Upper lobe of left lung (tissue), 6 donors: ENCODE data around the gene OGFRL1. TPM values are rescaled to one million over a fixed set of nuclear protein-coding genes. Genes with fewer than 3 reads are reported as not detected.
A peak's percentile ranks its signal among the peaks of the same experiment; 100 is the strongest.

Experiments used
- ATAC-seq, 2 donors: fragments of 200-7000 bp; cut with Tn5 transposase; one replicate each; pipeline ENCODE4 v1.9.1; 2022; ENCODE audit warnings: mild to moderate bottlenecking in 2 of 2, moderate library complexity in 2 of 2; ENCODE audit not compliant: low FRiP score in 2 of 2
- DNase-seq, 2 donors: peaks; one replicate each; pipeline ENCODE4 v3.0.0-alpha.2; 2019 to 2020
- H3K27ac ChIP-seq, 4 donors: fragments of 200-600 bp; sonication (generic); one replicate each; pipeline ENCODE4 v1.5.1; 2016 to 2019
- H3K27me3 ChIP-seq, 4 donors: fragments of 200-600 bp; sonication (generic); one replicate each; pipeline ENCODE4 v1.5.1; 2017 to 2019
- H3K36me3 ChIP-seq, 4 donors: fragments of 200-600 bp; sonication (generic); one replicate each; pipeline ENCODE4 v1.5.1; 2016 to 2019
- H3K4me1 ChIP-seq, 4 donors: fragments of 200-600 bp; sonication (generic); one replicate each; pipeline ENCODE4 v1.5.1; 2018 to 2019
- H3K4me3 ChIP-seq, 4 donors: fragments of 200-600 bp; sonication (generic); one replicate each; pipeline ENCODE4 v1.5.1; 2017 to 2019; ENCODE audit warnings: mild to moderate bottlenecking in 2 of 4, moderate library complexity in 1 of 4
- H3K9me3 ChIP-seq, 4 donors: fragments of 200-600 bp; sonication (generic); one replicate each; pipeline ENCODE4 v1.5.1; 2018 to 2019
- EP300 ChIP-seq, 4 donors: sonication (generic); formaldehyde crosslinking; IDR thresholded peaks; one replicate each; pipeline ENCODE4 v1.5.1; 2017; ENCODE audit warnings: antibody characterized with exemption in 4 of 4, control low read depth in 2 of 4
- POLR2A ChIP-seq, 4 donors: fragments of 450-650 bp; IDR thresholded peaks; one replicate each; pipeline ENCODE4 v1.5.1; 2016 to 2017; ENCODE audit warnings: antibody characterized with exemption in 4 of 4, mild to moderate bottlenecking in 2 of 4
- POLR2AphosphoS5 ChIP-seq, 2 donors: sonication (generic); formaldehyde crosslinking; IDR thresholded peaks; one replicate each; pipeline ENCODE4 v1.5.1; 2017; ENCODE audit warnings: antibody characterized with exemption in 2 of 2
- WGBS, 2 donors: methylation state at CpG; one replicate each; pipeline ENCODE4 v1.1.5; 2017 to 2018; 5-methylcytosine and 5-hydroxymethylcytosine counted together
- total RNA-seq, 6 donors: library from RNA; depleted of rRNA in 4 of 6; stranded (reverse); fragments of >200 nt in 4 of 6; gene quantifications; one replicate each; pipeline versions ENCODE4 v1.1.0 to v1.2.1, GENCODE V29; 2016 to 2021
- TF ChIP-seq, protein P1 (sequence below), 6 experiments: fragments of 450-650 bp in 4 of 6; fragments of 200-600 bp in 2 of 6; sonication (generic) in 2 of 6; IDR thresholded peaks; one replicate each; pipeline ENCODE4 v1.5.1; 2016 to 2019; ENCODE audit warnings: antibody characterized with exemption in 6 of 6
- donor health status: DM: no; HTN: no; CAD: no; lungs with moderate emphysema.
- donor health status: DM: no; HTN: yes; CAD: no; lungs with severe emphysema.

The OGFRL1 gene
- total RNA-seq, 6 donors from 2014 or later: 11.5 to 36.1 (median 22.0) TPM

DNA sequence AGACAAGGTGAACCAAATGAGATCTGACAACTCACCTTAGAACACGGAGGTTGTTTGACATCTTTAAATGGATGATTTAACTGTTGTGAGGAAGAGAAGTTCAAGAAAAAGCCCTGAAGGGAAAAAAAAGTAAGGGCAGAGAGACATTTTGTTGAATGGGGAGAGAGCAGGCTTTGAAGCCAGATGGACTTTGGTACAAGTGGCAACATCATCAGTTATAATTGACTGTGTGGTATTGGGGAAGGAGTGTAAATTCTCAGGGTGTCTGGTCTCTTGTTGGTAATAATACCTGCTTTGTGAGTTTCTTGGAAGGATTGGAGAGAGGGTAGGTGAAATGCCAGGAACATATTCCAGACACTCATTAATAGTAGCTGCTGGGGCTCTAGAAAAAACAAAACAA, 21.6 kb downstream of the OGFRL1 start:
- Histone ChIP-seq H3K36me3 (peaks cover 0 to 14% (median 0%) of the 10 kb centered on the region in 4 donors), H3K9me3 (no peaks in the 10 kb centered on the region), H3K4me1 (peaks cover 0 to 10% (median 3%) of the 10 kb centered on the region in 4 donors), H3K4me3 (no peak overlapping the region), H3K27me3 (no peaks in the 10 kb centered on the region), H3K27ac (no peak overlapping the region)
- WGBS, 2 donors: 78 to 79% methylated on average over 1 of the region's 1 CpG
- no peak for DNase-seq
- TF ChIP-seq EP300 (IDR thresholded peaks at IDR 0.05) (no peak), POLR2A (IDR thresholded peaks at IDR 0.05) (no peak), POLR2AphosphoS5 (IDR thresholded peaks at IDR 0.05) (no peak)
- TF ChIP-seq, protein P1, sequence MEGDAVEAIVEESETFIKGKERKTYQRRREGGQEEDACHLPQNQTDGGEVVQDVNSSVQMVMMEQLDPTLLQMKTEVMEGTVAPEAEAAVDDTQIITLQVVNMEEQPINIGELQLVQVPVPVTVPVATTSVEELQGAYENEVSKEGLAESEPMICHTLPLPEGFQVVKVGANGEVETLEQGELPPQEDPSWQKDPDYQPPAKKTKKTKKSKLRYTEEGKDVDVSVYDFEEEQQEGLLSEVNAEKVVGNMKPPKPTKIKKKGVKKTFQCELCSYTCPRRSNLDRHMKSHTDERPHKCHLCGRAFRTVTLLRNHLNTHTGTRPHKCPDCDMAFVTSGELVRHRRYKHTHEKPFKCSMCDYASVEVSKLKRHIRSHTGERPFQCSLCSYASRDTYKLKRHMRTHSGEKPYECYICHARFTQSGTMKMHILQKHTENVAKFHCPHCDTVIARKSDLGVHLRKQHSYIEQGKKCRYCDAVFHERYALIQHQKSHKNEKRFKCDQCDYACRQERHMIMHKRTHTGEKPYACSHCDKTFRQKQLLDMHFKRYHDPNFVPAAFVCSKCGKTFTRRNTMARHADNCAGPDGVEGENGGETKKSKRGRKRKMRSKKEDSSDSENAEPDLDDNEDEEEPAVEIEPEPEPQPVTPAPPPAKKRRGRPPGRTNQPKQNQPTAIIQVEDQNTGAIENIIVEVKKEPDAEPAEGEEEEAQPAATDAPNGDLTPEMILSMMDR (IDR thresholded peaks at IDR 0.05): no peak
- ATAC-seq: no peak

DNA sequence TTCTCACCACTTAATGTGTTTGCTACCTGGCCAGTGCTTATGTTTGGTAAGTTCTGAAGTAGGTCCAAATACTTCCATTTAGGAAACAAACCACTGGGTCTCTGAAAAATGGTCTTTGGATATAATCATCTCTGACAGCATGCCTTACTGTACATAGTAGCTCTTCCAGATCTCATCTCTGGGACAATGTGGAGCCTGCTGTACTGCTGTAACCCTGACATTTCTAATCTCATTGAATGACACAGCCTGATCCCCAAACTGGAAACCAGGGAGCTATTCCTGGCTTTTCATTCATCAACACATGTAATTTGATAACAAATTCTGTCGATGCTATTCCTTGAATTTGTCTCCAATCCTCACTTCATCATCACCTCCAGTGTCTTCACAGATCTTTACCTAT, 23.5 kb downstream of the OGFRL1 start:
- TF ChIP-seq POLR2AphosphoS5 (IDR thresholded peaks at IDR 0.05) (no peak), POLR2A (IDR thresholded peaks at IDR 0.05) (no peak), EP300 (IDR thresholded peaks at IDR 0.05) (no peak)
- TF ChIP-seq, protein P1 (IDR thresholded peaks at IDR 0.05): no peak
- H3K27me3 ChIP-seq: no peaks in the 10 kb centered on the region
- 50 to 67% methylated on average over 1 of the region's 1 CpG for WGBS, 2 donors

DNA sequence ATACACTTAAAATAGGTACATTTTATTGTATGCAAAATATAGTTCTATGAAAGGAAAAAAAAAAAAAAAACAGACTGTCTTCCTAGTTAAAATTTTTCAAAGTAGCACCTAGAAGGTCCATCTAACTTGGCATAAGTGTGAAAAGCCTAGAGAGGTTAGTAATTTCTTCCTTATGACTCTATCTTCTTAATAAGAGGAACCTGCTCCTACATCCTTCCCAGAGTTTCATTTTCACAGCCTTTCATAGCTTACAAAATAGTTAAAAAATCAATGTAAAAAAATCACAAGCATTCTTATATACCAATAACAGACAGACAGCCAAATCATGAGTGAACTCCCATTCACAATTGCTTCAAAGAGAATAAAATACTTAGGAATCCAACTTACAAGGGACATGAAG, 28.8 kb downstream of the OGFRL1 start:
- no peaks in the 10 kb centered on the region for H3K36me3 ChIP-seq
- no peak overlapping the region for H3K4me3 ChIP-seq
- no peaks in the 10 kb centered on the region for H3K9me3 ChIP-seq
- no peak for DNase-seq
- H3K27ac ChIP-seq: no peak overlapping the region
- TF ChIP-seq POLR2A (IDR thresholded peaks at IDR 0.05): no peak
- TF ChIP-seq, protein P1 (IDR thresholded peaks at IDR 0.05): no peak
- H3K27me3 ChIP-seq: no peaks in the 10 kb centered on the region
- no peak for ATAC-seq
- H3K4me1 ChIP-seq: peaks cover 5 to 18% (median 10%) of the 10 kb centered on the region in 4 donors

More for the DNA sequence above, 23.5 kb downstream of the OGFRL1 start:
- no peak overlapping the region for H3K27ac ChIP-seq
- ATAC-seq (no peak), DNase-seq (no peak)
- H3K36me3 ChIP-seq: peaks cover 0 to 9% (median 0%) of the 10 kb centered on the region in 4 donors
- peaks cover 0 to 10% (median 3%) of the 10 kb centered on the region in 4 donors for H3K4me1 ChIP-seq
- no peak overlapping the region for H3K4me3 ChIP-seq
- no peaks in the 10 kb centered on the region for H3K9me3 ChIP-seq

DNA sequence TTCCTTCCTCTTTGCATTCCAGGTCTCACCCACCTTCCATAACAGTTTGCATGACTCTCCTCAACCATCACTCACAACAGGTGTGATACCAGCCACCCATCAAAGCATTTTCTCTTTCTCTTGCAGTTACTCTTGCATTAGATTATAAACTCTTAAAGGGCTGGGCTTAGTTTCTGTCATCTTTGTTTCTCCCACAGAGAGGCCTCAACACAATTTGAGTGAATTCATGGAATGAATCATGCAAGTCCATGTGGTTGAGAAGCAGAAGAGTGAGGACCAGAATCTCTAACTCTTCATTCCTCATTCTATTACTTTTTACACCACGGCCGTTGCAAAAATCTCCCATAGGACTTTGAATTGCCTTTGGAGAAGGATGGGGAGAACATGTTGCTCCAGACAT, 31.4 kb downstream of the OGFRL1 start:
- Histone ChIP-seq H3K4me3 (no peak overlapping the region), H3K36me3 (no peaks in the 10 kb centered on the region), H3K9me3 (no peaks in the 10 kb centered on the region), H3K27ac (no peak overlapping the region), H3K4me1 (peaks cover 5 to 9% (median 7%) of the 10 kb centered on the region in 4 donors), H3K27me3 (no peaks in the 10 kb centered on the region)
- ATAC-seq: no peak
- DNase-seq: no peak
- 95 to 98% methylated on average over 2 of the region's 2 CpGs for whole genome bisulfite sequencing, 2 donors
- TF ChIP-seq POLR2AphosphoS5 (IDR thresholded peaks at IDR 0.05) (no peak), EP300 (IDR thresholded peaks at IDR 0.05) (no peak), POLR2A (IDR thresholded peaks at IDR 0.05) (no peak)
- TF ChIP-seq, protein P1 (IDR thresholded peaks at IDR 0.05): no peak

DNA sequence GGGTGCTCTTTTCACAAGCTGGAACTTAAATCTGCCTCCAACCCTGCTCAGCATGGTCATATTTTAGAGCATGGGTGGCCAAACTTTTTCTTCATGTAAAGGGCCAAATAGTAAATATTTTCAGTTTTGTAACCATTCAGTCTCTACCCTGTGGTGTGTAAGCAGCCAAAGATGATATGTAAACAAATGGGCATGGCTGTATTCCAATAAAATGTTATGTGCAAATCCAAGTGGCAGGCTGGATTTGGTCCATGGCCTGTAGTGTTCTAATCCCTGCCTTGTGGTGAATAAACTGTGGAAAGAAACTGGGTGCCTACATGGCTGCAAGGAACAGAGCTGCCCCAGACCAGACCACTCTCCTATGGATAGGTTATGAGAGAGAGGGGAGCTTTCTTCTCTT, 32.7 kb downstream of the OGFRL1 start:
- no peaks in the 10 kb centered on the region for H3K36me3 ChIP-seq
- ATAC-seq (peak in 1 of 2 donors; percentile 17), DNase-seq (no peak)
- no peaks in the 10 kb centered on the region for H3K27me3 ChIP-seq
- no peak overlapping the region for H3K27ac ChIP-seq
- peaks cover 5 to 9% (median 7%) of the 10 kb centered on the region in 4 donors for H3K4me1 ChIP-seq
- TF ChIP-seq POLR2A (IDR thresholded peaks at IDR 0.05): no peak
- no peak for TF ChIP-seq EP300 (IDR thresholded peaks at IDR 0.05)
- TF ChIP-seq, protein P1 (IDR thresholded peaks at IDR 0.05): no peak
- no peak for TF ChIP-seq POLR2AphosphoS5 (IDR thresholded peaks at IDR 0.05)
- H3K4me3 ChIP-seq: no peak overlapping the region
- H3K9me3 ChIP-seq: no peaks in the 10 kb centered on the region
